ENCODE data around the gene GRHPR. TPM values are rescaled to one million over a fixed set of nuclear protein-coding genes. Genes with fewer than 3 reads are reported as not detected.

The GRHPR gene
- total and polyA plus RNA-seq, 10 of the 15 experiments (the other 5 are each of a cell fraction or from before 2014, with no cell fraction given): 52.4 to 194 (median 126) TPM

DNA sequence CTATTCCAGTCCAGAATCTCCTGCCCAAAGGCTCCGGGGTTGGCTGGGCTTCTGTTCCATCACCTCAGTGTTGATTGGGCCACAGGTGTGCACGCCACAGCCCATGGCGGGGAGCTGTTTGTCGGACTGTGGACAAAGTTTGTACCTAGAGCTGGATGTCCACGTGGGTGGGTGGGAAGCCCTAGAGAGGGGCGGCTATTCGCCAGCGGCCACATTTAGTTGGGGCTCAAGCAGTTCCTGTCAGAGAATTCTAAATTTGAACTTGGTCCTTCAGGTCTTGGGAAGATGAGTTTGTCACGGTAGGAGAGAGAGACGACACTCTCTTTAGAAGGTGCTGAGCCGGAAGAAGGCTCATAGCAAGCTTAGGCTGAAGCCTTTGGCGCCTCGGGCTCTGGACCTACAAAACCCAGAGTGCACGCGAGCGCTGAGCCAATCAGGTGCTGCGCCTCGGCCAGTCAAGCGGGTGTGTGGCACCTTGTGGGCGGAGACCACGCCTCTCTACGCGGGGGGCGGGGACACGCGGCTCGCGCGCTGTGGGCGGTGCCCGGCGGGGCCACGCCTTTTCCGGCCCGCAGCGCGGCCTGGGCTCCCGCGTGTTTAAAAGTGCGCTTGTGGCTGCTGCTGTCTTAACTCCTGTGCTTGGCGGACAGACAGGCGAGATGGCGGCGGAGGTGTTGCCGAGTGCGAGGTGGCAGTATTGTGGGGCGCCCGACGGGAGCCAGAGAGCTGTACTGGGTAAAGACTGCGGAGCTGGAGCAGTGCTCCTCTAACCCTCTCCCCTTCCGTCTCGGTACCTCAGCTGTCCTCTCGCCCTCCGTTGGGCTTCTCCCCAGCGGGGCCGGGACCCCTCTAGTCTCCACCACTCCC is 63.1 kb downstream of the GRHPR start, which contains the start of gene POLR1E (continued):
- TF ChIP-seq IKZF2 (IDR thresholded peaks at IDR 0.05): no peak
- TF ChIP-seq, protein P1, sequence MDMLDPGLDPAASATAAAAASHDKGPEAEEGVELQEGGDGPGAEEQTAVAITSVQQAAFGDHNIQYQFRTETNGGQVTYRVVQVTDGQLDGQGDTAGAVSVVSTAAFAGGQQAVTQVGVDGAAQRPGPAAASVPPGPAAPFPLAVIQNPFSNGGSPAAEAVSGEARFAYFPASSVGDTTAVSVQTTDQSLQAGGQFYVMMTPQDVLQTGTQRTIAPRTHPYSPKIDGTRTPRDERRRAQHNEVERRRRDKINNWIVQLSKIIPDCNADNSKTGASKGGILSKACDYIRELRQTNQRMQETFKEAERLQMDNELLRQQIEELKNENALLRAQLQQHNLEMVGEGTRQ (IDR thresholded peaks at IDR 0.05; ENCODE audit: borderline replicate concordance, low read depth, low read length): peak; percentile 60
- TF ChIP-seq, protein P2, sequence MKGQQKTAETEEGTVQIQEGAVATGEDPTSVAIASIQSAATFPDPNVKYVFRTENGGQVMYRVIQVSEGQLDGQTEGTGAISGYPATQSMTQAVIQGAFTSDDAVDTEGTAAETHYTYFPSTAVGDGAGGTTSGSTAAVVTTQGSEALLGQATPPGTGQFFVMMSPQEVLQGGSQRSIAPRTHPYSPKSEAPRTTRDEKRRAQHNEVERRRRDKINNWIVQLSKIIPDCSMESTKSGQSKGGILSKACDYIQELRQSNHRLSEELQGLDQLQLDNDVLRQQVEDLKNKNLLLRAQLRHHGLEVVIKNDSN (IDR thresholded peaks at IDR 0.05; ENCODE audit: borderline replicate concordance, extremely low read length, insufficient read depth, low read depth, low read length): peak; percentile 55
- no peak for TF ChIP-seq TBL1XR1 (IDR thresholded peaks at IDR 0.05; ENCODE audit: low read depth, low read length)
- peak; percentile 71 for TF ChIP-seq CREM (IDR thresholded peaks at IDR 0.05; ENCODE audit: low read depth)
- TF ChIP-seq BACH1 (IDR thresholded peaks at IDR 0.05; ENCODE audit: borderline replicate concordance): peak; percentile 35; the same call in 1 of the 2 replicates
- TF ChIP-seq PML (IDR thresholded peaks at IDR 0.05; ENCODE audit: low read length): peak; percentile 77; the same call in 1 of the 2 replicates
- TF ChIP-seq, protein P3, sequence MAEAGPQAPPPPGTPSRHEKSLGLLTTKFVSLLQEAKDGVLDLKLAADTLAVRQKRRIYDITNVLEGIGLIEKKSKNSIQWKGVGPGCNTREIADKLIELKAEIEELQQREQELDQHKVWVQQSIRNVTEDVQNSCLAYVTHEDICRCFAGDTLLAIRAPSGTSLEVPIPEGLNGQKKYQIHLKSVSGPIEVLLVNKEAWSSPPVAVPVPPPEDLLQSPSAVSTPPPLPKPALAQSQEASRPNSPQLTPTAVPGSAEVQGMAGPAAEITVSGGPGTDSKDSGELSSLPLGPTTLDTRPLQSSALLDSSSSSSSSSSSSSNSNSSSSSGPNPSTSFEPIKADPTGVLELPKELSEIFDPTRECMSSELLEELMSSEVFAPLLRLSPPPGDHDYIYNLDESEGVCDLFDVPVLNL (IDR thresholded peaks at IDR 0.05; ENCODE audit: low read depth, low read length): peak; percentile 81
- peak; percentile 51; the same call in 1 of the 2 replicates for TF ChIP-seq RAD51 (IDR thresholded peaks at IDR 0.05)
- 0 out of 2 replicates have a peak, but pooled peaks have one; percentile 22 for TF ChIP-seq TCF3 (IDR thresholded peaks at IDR 0.05; ENCODE audit: borderline replicate concordance, insufficient read depth, low read depth, low read length)
- TF ChIP-seq, protein P4, sequence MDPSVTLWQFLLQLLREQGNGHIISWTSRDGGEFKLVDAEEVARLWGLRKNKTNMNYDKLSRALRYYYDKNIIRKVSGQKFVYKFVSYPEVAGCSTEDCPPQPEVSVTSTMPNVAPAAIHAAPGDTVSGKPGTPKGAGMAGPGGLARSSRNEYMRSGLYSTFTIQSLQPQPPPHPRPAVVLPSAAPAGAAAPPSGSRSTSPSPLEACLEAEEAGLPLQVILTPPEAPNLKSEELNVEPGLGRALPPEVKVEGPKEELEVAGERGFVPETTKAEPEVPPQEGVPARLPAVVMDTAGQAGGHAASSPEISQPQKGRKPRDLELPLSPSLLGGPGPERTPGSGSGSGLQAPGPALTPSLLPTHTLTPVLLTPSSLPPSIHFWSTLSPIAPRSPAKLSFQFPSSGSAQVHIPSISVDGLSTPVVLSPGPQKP (IDR thresholded peaks at IDR 0.05; ENCODE audit: low read depth, low read length): peak; percentile 71
- TF ChIP-seq ASH2L (IDR thresholded peaks at IDR 0.05; ENCODE audit: borderline replicate concordance, low read depth): peak; percentile 29; the same call in 1 of the 2 replicates
- TF ChIP-seq POU2F2 (IDR thresholded peaks at IDR 0.05; ENCODE audit: borderline replicate concordance, low read depth, low read length): peak; percentile 20; the same call in 1 of the 3 replicates
- peak; percentile 80 for TF ChIP-seq NFYB (IDR thresholded peaks at IDR 0.05; ENCODE audit: insufficient read depth, low read depth, low read length)
- TF ChIP-seq MXI1 (IDR thresholded peaks at IDR 0.05; ENCODE audit: low read depth, low read length): peak; percentile 97
- peak; percentile 47 for TF ChIP-seq PAX5 (IDR thresholded peaks at IDR 0.05; ENCODE audit: borderline replicate concordance, low read depth, low read length)
- peak; percentile 71; the same call in 1 of the 2 replicates for TF ChIP-seq CBFB (IDR thresholded peaks at IDR 0.05; ENCODE audit: low read depth)
- TF ChIP-seq MYC (IDR thresholded peaks at IDR 0.05; ENCODE audit: insufficient read depth, insufficient read length, insufficient replicate concordance, low read length, severe bottlenecking): peak; percentile 70
- no peak for TF ChIP-seq MYB (IDR thresholded peaks at IDR 0.05; ENCODE audit: borderline replicate concordance, low read depth, low read length)
- TF ChIP-seq RFX5 (IDR thresholded peaks at IDR 0.05; ENCODE audit: low read depth, low read length): peak; percentile 78
- peak; percentile 94 for TF ChIP-seq POLR2AphosphoS5 (IDR thresholded peaks at IDR 0.05; ENCODE audit: low read length)
- TF ChIP-seq CHD2 (IDR thresholded peaks at IDR 0.05; ENCODE audit: borderline replicate concordance, low read depth, low read length): 0 out of 2 replicates have a peak, but pooled peaks have one; percentile 63
- peak; percentile 87 for TF ChIP-seq SIN3A (IDR thresholded peaks at IDR 0.05; ENCODE audit: low read depth, low read length)

All from GM12878 (cell line).